Right lobe of liver (tissue), 6 donors: ENCODE measurements around the gene DNER. TPM values are rescaled to one million over a fixed set of nuclear protein-coding genes. Genes with fewer than 3 reads are reported as not detected.

Experiments
- ATAC-seq, 4 donors: fragments of 200-7000 bp; cut with Tn5 transposase; one replicate each; pipeline ENCODE4 v1.9.1; 2020; ENCODE audit warnings: mild to moderate bottlenecking in 4 of 4, moderate library complexity in 4 of 4
- DNase-seq, 3 donors: peaks; one replicate each; pipeline ENCODE4 v3.0.0-alpha.2; 2020
- H3K27ac ChIP-seq, 3 donors: fragments of 200-600 bp; one replicate each; pipeline ENCODE4 v1.8.0; 2022
- H3K27me3 ChIP-seq, 2 donors: fragments of 200-600 bp; one replicate each; pipeline ENCODE4 v1.8.0; 2022
- H3K36me3 ChIP-seq, 4 donors: fragments of 200-600 bp; sonication (generic) in 1 of 4; one replicate each; pipeline versions ENCODE4 v1.5.1 to v1.8.0; 2017 to 2022; ENCODE audit warnings: control low read depth in 1 of 4
- H3K4me1 ChIP-seq, 4 donors: fragments of 200-600 bp; sonication (generic) in 1 of 4; one replicate each; pipeline versions ENCODE4 v1.5.1 to v1.8.0; 2017 to 2022; ENCODE audit warnings: control low read depth in 1 of 4
- H3K4me3 ChIP-seq, 3 donors: fragments of 200-600 bp; one replicate each; pipeline ENCODE4 v1.8.0; 2022
- H3K9me3 ChIP-seq, 4 donors: fragments of 200-600 bp; sonication (generic) in 1 of 4; one replicate each; pipeline versions ENCODE4 v1.5.1 to v1.8.0; 2017 to 2022; ENCODE audit warnings: control low read depth in 1 of 4
- CTCF ChIP-seq, 4 donors: fragments of 200-600 bp in 3 of 4; fragments of 450-650 bp in 1 of 4; IDR thresholded peaks; one replicate each; pipeline versions ENCODE4 v1.5.1 to v1.8.0; 2016 to 2022; ENCODE audit warnings: antibody characterized with exemption in 4 of 4, mild to moderate bottlenecking in 2 of 4
- POLR2A ChIP-seq: fragments of 450-650 bp; IDR thresholded peaks from one replicate; pipeline ENCODE4 v1.6.1; 2017; ENCODE audit warnings: antibody characterized with exemption, mild to moderate bottlenecking
- WGBS: methylation state at CpG from one replicate; pipeline ENCODE4 v1.1.6; 2018; ENCODE audit warnings: low coverage, low lambda C conversion rate; ENCODE audit not compliant: insufficient coverage; ENCODE audit errors: missing lambda C conversion rate; 5-methylcytosine and 5-hydroxymethylcytosine counted together
- intact Hi-C, 2 donors: fragments of 100-400 bp; cut with DNase I; formaldehyde crosslinking; loops; one replicate each; pipeline versions ENCODE4 v1.11.2 to v1.14.1; 2022
- total RNA-seq, 6 experiments: library from RNA; depleted of rRNA in 2 of 6; stranded (reverse); fragments of >200 nt in 2 of 6; fragmentation: NEBNext Ultra II Directional in 3 of 6; extraction: Animal tissue kit (Norgen Biotek cat#: 25700) in 3 of 6; gene quantifications; one replicate each; pipeline versions ENCODE4 v1.1.0 to v1.2.4, GENCODE V29; 2016 to 2023
- donor health status: DM: no; HTN: yes; CAD: no.
- donor health status: DM: no; HTN: no; CAD: no.
- donor health status: DM: no; HTN: no; CAD: no.
- donor health status: DM: no; HTN: yes; CAD: no.
- donor health status: DM: no; HTN: yes; CAD: no.

Gene DNER
- total RNA-seq, 6 experiments from 2014 or later, result 0.13 TPM; not detected in 5

GRCh38 chr2:229492034-229492433 lies 222.3 kb downstream of the DNER start:
- WGBS, result 39% methylated on average over 2 of the region's 2 CpGs
- Histone ChIP-seq H3K4me1 (no peaks in the 10 kb centered on the region), H3K9me3 (no peaks in the 10 kb centered on the region), H3K4me3 (no peak overlapping the region), H3K36me3 (no peaks in the 10 kb centered on the region), H3K27ac (no peak overlapping the region), H3K27me3 (no peaks in the 10 kb centered on the region)
- no peak for DNase-seq
- TF ChIP-seq POLR2A, result no peak
- no peak for TF ChIP-seq CTCF (IDR thresholded peaks at IDR 0.05)
- intact Hi-C loops, result no loop called here
- no peak for ATAC-seq

GRCh38 chr2:229490167-229490566 lies 224.2 kb downstream of the DNER start:
- ATAC-seq (no peak), DNase-seq (no peak)
- no peak overlapping the region for H3K4me3 ChIP-seq
- no peaks in the 10 kb centered on the region for H3K4me1 ChIP-seq
- WGBS, result 64% methylated on average over 1 of the region's 1 CpG
- intact Hi-C loops, result no loop called here
- no peaks in the 10 kb centered on the region for H3K27me3 ChIP-seq
- no peaks in the 10 kb centered on the region for H3K36me3 ChIP-seq
- H3K9me3 ChIP-seq, result no peaks in the 10 kb centered on the region
- TF ChIP-seq POLR2A (no peak), CTCF (IDR thresholded peaks at IDR 0.05) (no peak)
- H3K27ac ChIP-seq, result no peak overlapping the region

- no peak overlapping the region for H3K4me3 ChIP-seq
- ATAC-seq, result no peak
- intact Hi-C loops, result no loop called here
- H3K27me3 ChIP-seq, result no peaks in the 10 kb centered on the region
- H3K4me1 ChIP-seq, result no peaks in the 10 kb centered on the region
- DNase-seq, result no peak
- no peak for TF ChIP-seq CTCF (IDR thresholded peaks at IDR 0.05)
- no peak for TF ChIP-seq POLR2A
- H3K9me3 ChIP-seq, result no peaks in the 10 kb centered on the region
- H3K36me3 ChIP-seq, result no peaks in the 10 kb centered on the region
- H3K27ac ChIP-seq, result no peak overlapping the region
- WGBS, result 67% methylated on average over 9 of the region's 10 CpGs
Measured at GRCh38 chr2:229489016-229489415, 225.3 kb downstream of the DNER start.

- WGBS, result 62% methylated on average over 3 of the region's 4 CpGs
- DNase-seq (no peak), ATAC-seq (no peak)
- Histone ChIP-seq H3K9me3 (no peaks in the 10 kb centered on the region), H3K4me3 (no peak overlapping the region), H3K27ac (no peak overlapping the region), H3K4me1 (no peaks in the 10 kb centered on the region), H3K27me3 (no peaks in the 10 kb centered on the region), H3K36me3 (no peaks in the 10 kb centered on the region)
- intact Hi-C loops, result no loop called here
- no peak for TF ChIP-seq CTCF (IDR thresholded peaks at IDR 0.05)
- TF ChIP-seq POLR2A, result no peak
Measured at GRCh38 chr2:229488232-229488631, 226.1 kb downstream of the DNER start.

GRCh38 chr2:229486673-229487072 lies 227.7 kb downstream of the DNER start:
- Histone ChIP-seq H3K27me3 (no peaks in the 10 kb centered on the region), H3K4me1 (no peaks in the 10 kb centered on the region), H3K27ac (no peak overlapping the region), H3K9me3 (no peaks in the 10 kb centered on the region), H3K36me3 (no peaks in the 10 kb centered on the region), H3K4me3 (no peak overlapping the region)
- WGBS, result 54% methylated on average over 3 of the region's 3 CpGs
- intact Hi-C loops, result no loop called here
- DNase-seq (no peak), ATAC-seq (no peak)
- TF ChIP-seq CTCF (IDR thresholded peaks at IDR 0.05), result no peak
- TF ChIP-seq POLR2A, result no peak
